OCI-LY3 (cell line): Measurements from ENCODE around the gene ASTL.

Source experiments
- H2AFZ ChIP-seq: fragments of 200-600, 300-600 bp; shearing (Covaris generic); 2 replicates; pipeline ENCODE4 v1.6.0; 2014; ENCODE audit warnings: antibody characterized with exemption, low read depth, low read length
- H3K27ac ChIP-seq: fragments of 200-600, 300-600 bp; sonication (generic); 2 replicates; pipeline ENCODE4 v1.5.1; 2014; ENCODE audit warnings: mild to moderate bottlenecking, low read length, moderate library complexity, mixed read lengths
- H3K27me3 ChIP-seq: fragments of 200-600, 300-600 bp; sonication (generic); 2 replicates; pipeline ENCODE4 v1.6.1; 2014; ENCODE audit warnings: low read depth, low read length, mixed read lengths
- H3K36me3 ChIP-seq: fragments of 200-600, 300-600 bp; sonication (generic); replicated peaks from 2 replicates; pipeline ENCODE3; 2014; ENCODE audit warnings: low read depth, low read length, mixed read lengths
- H3K4me1 ChIP-seq: fragments of 300-600, 200-600 bp; sonication (generic); 2 replicates; pipeline ENCODE4 v1.6.1; 2014; ENCODE audit warnings: low read length, mixed read lengths
- H3K4me2 ChIP-seq: fragments of 200-600, 300-600 bp; sonication (generic); 2 replicates; pipeline ENCODE4 v1.6.1; 2014; ENCODE audit warnings: low read length, mixed read lengths
- H3K4me3 ChIP-seq: fragments of 300-600, 200-600 bp; sonication (generic); 2 replicates; pipeline ENCODE4 v1.5.1; 2014; ENCODE audit warnings: antibody characterized with exemption, mild to moderate bottlenecking, low read length, moderate library complexity
- H3K79me2 ChIP-seq: fragments of 300-600, 200-600 bp; shearing (Covaris generic); 2 replicates; pipeline ENCODE4 v1.6.1; 2014; ENCODE audit warnings: mild to moderate bottlenecking, low read length, mixed read lengths
- H3K9ac ChIP-seq: fragments of 300-600, 200-600 bp; shearing (Covaris generic); 2 replicates; pipeline ENCODE4 v1.6.0; 2014; ENCODE audit warnings: mild to moderate bottlenecking, low read length, moderate library complexity
- H3K9me3 ChIP-seq: fragments of 200-600, 300-600 bp; shearing (Covaris generic); 2 replicates; pipeline ENCODE4 v1.6.1; 2014; ENCODE audit warnings: low read length, mixed read lengths; ENCODE audit not compliant: insufficient read depth
- H4K20me1 ChIP-seq: fragments of 200-600, 300-600 bp; sonication (generic); 2 replicates; pipeline ENCODE4 v1.6.1; 2016; ENCODE audit warnings: low read length, mixed read lengths; ENCODE audit not compliant: insufficient read depth
- CTCF ChIP-seq: fragments of 200-600, 300-600 bp; sonication (generic); IDR thresholded peaks from 2 replicates; pipeline ENCODE4 v1.5.1; 2014; ENCODE audit warnings: antibody characterized with exemption, low read length, low read depth
- EZH2phosphoT487 ChIP-seq: fragments of 200-600 bp; shearing (Covaris generic); IDR thresholded peaks from 2 replicates; pipeline ENCODE4 v1.6.1; 2018; ENCODE audit warnings: antibody characterized with exemption, mixed run types, low read depth

ASTL gene

GRCh38 chr2:96150791-96151594 lies 12.7 kb upstream of the ASTL start:
- Histone ChIP-seq H3K4me3 (no peak overlapping the region), H4K20me1 (no peaks in the 10 kb centered on the region), H3K9me3 (no peaks in the 10 kb centered on the region), H3K4me2 (no peak overlapping the region), H3K4me1 (peaks cover 40% of the 10 kb centered on the region), H3K27ac (no peak overlapping the region), H3K9ac (no peak overlapping the region), H3K36me3 (no peaks in the 10 kb centered on the region), H3K79me2 (peaks cover 4% of the 10 kb centered on the region; the same call in 1 of the 2 replicates), H3K27me3 (no peaks in the 10 kb centered on the region), H2AFZ (no peak overlapping the region)
- TF ChIP-seq EZH2phosphoT487 = no peak
- TF ChIP-seq CTCF = no peak

GRCh38 chr2:96150007-96150640 lies 11.8 kb upstream of the ASTL start:
- H3K36me3 ChIP-seq = no peaks in the 10 kb centered on the region
- H3K4me2 ChIP-seq = no peak overlapping the region
- TF ChIP-seq EZH2phosphoT487 (no peak), CTCF (no peak)

GRCh38 chr2:96148410-96149217 lies 10.3 kb upstream of the ASTL start:
- TF ChIP-seq CTCF (no peak), EZH2phosphoT487 (no peak)
- H3K4me1 ChIP-seq = peaks cover 45% of the 10 kb centered on the region
- peaks cover 20% of the 10 kb centered on the region for H3K79me2 ChIP-seq
- H3K4me2 ChIP-seq = peak overlapping the region; percentile 98
- peaks cover 10% of the 10 kb centered on the region for H4K20me1 ChIP-seq
- peak overlapping the region; percentile 98 for H3K27ac ChIP-seq
- no peaks in the 10 kb centered on the region for H3K27me3 ChIP-seq
- no peak overlapping the region for H2AFZ ChIP-seq
- H3K9me3 ChIP-seq = no peaks in the 10 kb centered on the region
- H3K9ac ChIP-seq = peak overlapping the region; percentile 98
- H3K4me3 ChIP-seq = peak overlapping the region; percentile 57
- peaks cover 12% of the 10 kb centered on the region for H3K36me3 ChIP-seq

More at GRCh38 chr2:96150007-96150640, 11.8 kb upstream of the ASTL start:
- no peaks in the 10 kb centered on the region for H3K27me3 ChIP-seq
- no peak overlapping the region for H3K4me3 ChIP-seq
- no peak overlapping the region for H3K27ac ChIP-seq
- peaks cover 43% of the 10 kb centered on the region for H3K4me1 ChIP-seq
- H3K79me2 ChIP-seq = peaks cover 5% of the 10 kb centered on the region
- H2AFZ ChIP-seq = no peak overlapping the region
- no peaks in the 10 kb centered on the region for H4K20me1 ChIP-seq
- no peak overlapping the region for H3K9ac ChIP-seq
- H3K9me3 ChIP-seq = no peaks in the 10 kb centered on the region
